Epithelial cell of esophagus (primary cell): ENCODE results near the gene MRPL9.

Experiments
- DNase-seq: peaks from one replicate; pipeline ENCODE4 v3.0.0; 2010; ENCODE audit warnings: low read depth
- H3K4me3 ChIP-seq: 2 replicates; pipeline ENCODE4 v1.5.1; 2011; ENCODE audit warnings: mild to moderate bottlenecking, low read length, control low read depth
- CTCF ChIP-seq: IDR thresholded peaks from 2 replicates; pipeline ENCODE4 v1.5.1; 2011; ENCODE audit warnings: low read depth, mild to moderate bottlenecking, low read length, control low read depth, inconsistent platforms; ENCODE audit not compliant: insufficient read depth; ENCODE audit errors: missing control alignments

Gene MRPL9

GRCh38 chr1:151711044-151711800, 52.1 kb downstream of the MRPL9 start:
- H3K4me3 ChIP-seq = no peak overlapping the region
- no peak for DNase-seq
- no peak for TF ChIP-seq CTCF

DNA sequence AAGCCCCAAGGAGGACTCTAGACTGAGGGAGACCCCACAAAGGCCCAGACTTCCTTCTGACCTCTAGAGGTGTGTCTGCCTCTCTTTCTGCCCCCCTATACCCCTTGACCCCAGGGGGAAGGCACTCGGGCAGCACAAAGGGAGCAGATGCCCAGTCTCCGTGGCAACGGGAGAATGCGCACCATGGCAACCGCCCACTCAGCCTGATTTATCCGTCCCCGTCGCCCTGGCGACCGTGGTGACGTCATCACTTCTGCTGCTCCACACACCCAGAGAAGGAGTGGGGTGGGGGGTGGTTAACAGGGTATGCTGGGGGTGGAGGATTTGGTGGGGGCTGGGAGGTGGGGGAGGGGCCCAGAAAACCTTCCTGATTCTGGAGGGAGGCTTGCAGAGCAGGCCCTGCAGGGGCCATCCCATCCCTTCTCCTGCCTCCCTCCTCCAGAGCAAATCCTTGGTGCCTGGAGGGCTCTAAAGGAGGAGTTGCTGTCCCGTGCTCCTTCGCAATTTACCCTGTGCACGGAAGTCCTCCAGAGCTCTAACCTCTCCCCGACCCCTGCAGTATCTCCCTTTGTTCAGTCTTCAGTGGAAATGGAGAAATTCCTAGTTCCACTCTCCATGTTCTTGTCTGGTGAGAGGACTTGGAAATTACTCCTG, 53.0 kb downstream of the MRPL9 start:
- no peak overlapping the region for H3K4me3 ChIP-seq
- DNase-seq = peak; percentile 36
- TF ChIP-seq CTCF = no peak
